ENCODE data around the gene ARHGEF11. TPM values are rescaled to one million over a fixed set of nuclear protein-coding genes. Genes with fewer than 3 reads are reported as not detected.
A peak's percentile ranks its signal among the peaks of the same experiment; 100 is the strongest.

Gene ARHGEF11
- total and polyA plus RNA-seq, 9 of the 15 experiments (the other 6 are each of a cell fraction or from before 2014, with no cell fraction given), result 0.14 to 15.5 (median 9.0) TPM

DNA sequence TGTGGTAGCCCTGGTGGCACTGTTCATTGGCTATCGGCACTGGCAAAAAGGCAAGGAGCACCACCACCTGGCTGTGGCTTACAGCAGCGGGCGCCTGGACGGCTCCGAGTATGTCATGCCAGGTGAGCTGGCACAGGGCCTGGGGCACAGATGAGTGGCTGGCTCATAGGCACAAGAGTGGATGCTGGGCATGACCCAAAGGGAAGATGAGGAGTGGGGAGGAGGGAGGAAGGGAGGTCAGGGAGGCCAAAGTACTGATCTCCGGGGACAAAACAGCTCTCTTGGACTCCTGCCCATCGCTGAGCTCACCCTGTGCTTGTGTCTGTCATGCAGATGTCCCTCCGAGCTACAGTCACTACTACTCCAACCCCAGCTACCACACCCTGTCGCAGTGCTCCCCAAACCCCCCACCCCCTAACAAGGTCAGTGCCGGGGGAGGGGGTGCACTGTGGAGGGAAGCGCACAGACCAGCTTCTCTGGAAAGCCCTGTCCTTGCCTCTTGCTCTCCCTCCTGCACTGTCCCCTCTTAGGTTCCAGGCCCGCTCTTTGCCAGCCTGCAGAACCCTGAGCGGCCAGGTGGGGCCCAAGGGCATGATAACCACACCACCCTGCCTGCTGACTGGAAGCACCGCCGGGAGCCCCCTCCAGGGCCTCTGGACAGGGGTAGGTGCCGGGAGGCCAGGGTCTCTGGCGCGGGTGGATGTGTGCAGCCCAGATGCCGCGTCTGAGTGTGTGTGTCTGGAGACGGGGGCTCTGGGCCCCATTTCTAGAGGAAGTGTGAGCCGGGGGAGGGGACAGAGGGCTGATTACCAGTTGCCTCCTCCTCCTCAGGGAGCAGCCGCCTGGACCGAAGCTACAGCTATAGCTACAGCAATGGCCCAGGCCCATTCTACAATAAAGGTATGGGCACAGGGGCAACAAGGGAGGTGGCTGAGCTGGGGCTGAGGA is 132.4 kb downstream of the ARHGEF11 start (continued):
- TF ChIP-seq CEBPG (CRISPR knock-in tag; IDR thresholded peaks at IDR 0.05), result no peak
- no peak for TF ChIP-seq CEBPG (tag; conservative IDR thresholded peaks at IDR 0.05 in 1 of 2, IDR thresholded peaks at IDR 0.05 in 1 of 2)
- no peak for TF ChIP-seq BCOR (IDR thresholded peaks at IDR 0.05)
- TF ChIP-seq, protein P1, sequence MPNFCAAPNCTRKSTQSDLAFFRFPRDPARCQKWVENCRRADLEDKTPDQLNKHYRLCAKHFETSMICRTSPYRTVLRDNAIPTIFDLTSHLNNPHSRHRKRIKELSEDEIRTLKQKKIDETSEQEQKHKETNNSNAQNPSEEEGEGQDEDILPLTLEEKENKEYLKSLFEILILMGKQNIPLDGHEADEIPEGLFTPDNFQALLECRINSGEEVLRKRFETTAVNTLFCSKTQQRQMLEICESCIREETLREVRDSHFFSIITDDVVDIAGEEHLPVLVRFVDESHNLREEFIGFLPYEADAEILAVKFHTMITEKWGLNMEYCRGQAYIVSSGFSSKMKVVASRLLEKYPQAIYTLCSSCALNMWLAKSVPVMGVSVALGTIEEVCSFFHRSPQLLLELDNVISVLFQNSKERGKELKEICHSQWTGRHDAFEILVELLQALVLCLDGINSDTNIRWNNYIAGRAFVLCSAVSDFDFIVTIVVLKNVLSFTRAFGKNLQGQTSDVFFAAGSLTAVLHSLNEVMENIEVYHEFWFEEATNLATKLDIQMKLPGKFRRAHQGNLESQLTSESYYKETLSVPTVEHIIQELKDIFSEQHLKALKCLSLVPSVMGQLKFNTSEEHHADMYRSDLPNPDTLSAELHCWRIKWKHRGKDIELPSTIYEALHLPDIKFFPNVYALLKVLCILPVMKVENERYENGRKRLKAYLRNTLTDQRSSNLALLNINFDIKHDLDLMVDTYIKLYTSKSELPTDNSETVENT (CRISPR knock-in tag; IDR thresholded peaks at IDR 0.05), result no peak
- peak; percentile 26 for TF ChIP-seq RBBP5 (IDR thresholded peaks at IDR 0.05; ENCODE audit: borderline replicate concordance, insufficient read depth, low read length, poor library complexity, severe bottlenecking)
- peak; percentile 17; the same call in 1 of the 2 replicates for TF ChIP-seq DIDO1 (tag; IDR thresholded peaks at IDR 0.05; ENCODE audit: low read depth)
- TF ChIP-seq TAF9B (IDR thresholded peaks at IDR 0.05; ENCODE audit: partially characterized antibody), result no peak
- TF ChIP-seq ZNF143 (CRISPR knock-in tag; IDR thresholded peaks at IDR 0.05), result peak; percentile 10; the same call in 1 of the 2 replicates
- TF ChIP-seq, protein P2, sequence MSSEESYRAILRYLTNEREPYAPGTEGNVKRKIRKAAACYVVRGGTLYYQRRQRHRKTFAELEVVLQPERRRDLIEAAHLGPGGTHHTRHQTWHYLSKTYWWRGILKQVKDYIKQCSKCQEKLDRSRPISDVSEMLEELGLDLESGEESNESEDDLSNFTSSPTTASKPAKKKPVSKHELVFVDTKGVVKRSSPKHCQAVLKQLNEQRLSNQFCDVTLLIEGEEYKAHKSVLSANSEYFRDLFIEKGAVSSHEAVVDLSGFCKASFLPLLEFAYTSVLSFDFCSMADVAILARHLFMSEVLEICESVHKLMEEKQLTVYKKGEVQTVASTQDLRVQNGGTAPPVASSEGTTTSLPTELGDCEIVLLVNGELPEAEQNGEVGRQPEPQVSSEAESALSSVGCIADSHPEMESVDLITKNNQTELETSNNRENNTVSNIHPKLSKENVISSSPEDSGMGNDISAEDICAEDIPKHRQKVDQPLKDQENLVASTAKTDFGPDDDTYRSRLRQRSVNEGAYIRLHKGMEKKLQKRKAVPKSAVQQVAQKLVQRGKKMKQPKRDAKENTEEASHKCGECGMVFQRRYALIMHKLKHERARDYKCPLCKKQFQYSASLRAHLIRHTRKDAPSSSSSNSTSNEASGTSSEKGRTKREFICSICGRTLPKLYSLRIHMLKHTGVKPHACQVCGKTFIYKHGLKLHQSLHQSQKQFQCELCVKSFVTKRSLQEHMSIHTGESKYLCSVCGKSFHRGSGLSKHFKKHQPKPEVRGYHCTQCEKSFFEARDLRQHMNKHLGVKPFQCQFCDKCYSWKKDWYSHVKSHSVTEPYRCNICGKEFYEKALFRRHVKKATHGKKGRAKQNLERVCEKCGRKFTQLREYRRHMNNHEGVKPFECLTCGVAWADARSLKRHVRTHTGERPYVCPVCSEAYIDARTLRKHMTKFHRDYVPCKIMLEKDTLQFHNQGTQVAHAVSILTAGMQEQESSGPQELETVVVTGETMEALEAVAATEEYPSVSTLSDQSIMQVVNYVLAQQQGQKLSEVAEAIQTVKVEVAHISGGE (CRISPR knock-in tag; IDR thresholded peaks at IDR 0.05), result peak in 1 of 3 experiments; percentile 43; a peak in 1 of 6 replicates
- peak; percentile 80 for TF ChIP-seq SAP30 (IDR thresholded peaks at IDR 0.05; ENCODE audit: borderline replicate concordance, insufficient read depth, low read depth, low read length, poor library complexity, severe bottlenecking)
- TF ChIP-seq GABPB1 (CRISPR knock-in tag; IDR thresholded peaks at IDR 0.05), result peak; percentile 38; the same call in 1 of the 2 replicates
- peak; percentile 71 for TF ChIP-seq ZFX (CRISPR knock-in tag; IDR thresholded peaks at IDR 0.05)
- TF ChIP-seq HNRNPK (IDR thresholded peaks at IDR 0.05; ENCODE audit: low read depth, low read length, poor library complexity, severe bottlenecking), result no peak
- TF ChIP-seq FOSL1 (tag; conservative IDR thresholded peaks at IDR 0.05), result peak; percentile 32; the same call in 1 of the 2 replicates
- TF ChIP-seq DDX20 (tag; IDR thresholded peaks at IDR 0.05; ENCODE audit: low read depth), result no peak
- no peak for TF ChIP-seq PREB (CRISPR knock-in tag; IDR thresholded peaks at IDR 0.05)
- 0 out of 2 replicates have a peak, but pooled peaks have one; percentile 14 for TF ChIP-seq KLF1 (tag; IDR thresholded peaks at IDR 0.05)
- TF ChIP-seq JUNB (CRISPR knock-in tag; conservative IDR thresholded peaks at IDR 0.05), result no peak
- TF ChIP-seq POLR2A (conservative IDR thresholded peaks at IDR 0.05), result 0 out of 2 replicates have a peak, but pooled peaks have one; percentile 48
- no peak for TF ChIP-seq YBX1 (IDR thresholded peaks at IDR 0.05)

All from K562 (cell line).